Neural cell (in vitro differentiated cells): ENCODE measurements around the gene TULP1.
"Not testable (repeated sequence)": the region's sequence is repeated elsewhere in the genome, so short reads cannot be mapped to it uniquely, and the experiment has no call there.

Experiments
- POLR2AphosphoS5 ChIP-seq: IDR thresholded peaks from 2 replicates; pipeline ENCODE4 v1.6.1; 2012
- RAD21 ChIP-seq: fragments of 450-650 bp; conservative IDR thresholded peaks from 2 replicates; pipeline ENCODE4 v1.6.1; 2014; ENCODE audit warnings: antibody characterized with exemption, mild to moderate bottlenecking, moderate library complexity
- SMC3 ChIP-seq: fragments of 450-650 bp; conservative IDR thresholded peaks from 2 replicates; pipeline ENCODE4 v1.6.1; 2014; ENCODE audit warnings: antibody characterized with exemption, mild to moderate bottlenecking, moderate library complexity; ENCODE audit not compliant: poor library complexity
- TAF1 ChIP-seq: IDR thresholded peaks from 2 replicates; pipeline ENCODE4 v1.6.1; 2012; ENCODE audit warnings: low read depth
- TF ChIP-seq, protein P1 (sequence below): fragments of 450-650 bp; IDR thresholded peaks from 2 replicates; pipeline ENCODE4 v1.5.1; 2014; ENCODE audit warnings: antibody characterized with exemption, mild to moderate bottlenecking, moderate library complexity; ENCODE audit not compliant: poor library complexity, severe bottlenecking
- TF ChIP-seq, protein P2 (sequence below): IDR thresholded peaks from 2 replicates; pipeline ENCODE4 v1.6.1; 2012; ENCODE audit warnings: borderline replicate concordance

DNA sequence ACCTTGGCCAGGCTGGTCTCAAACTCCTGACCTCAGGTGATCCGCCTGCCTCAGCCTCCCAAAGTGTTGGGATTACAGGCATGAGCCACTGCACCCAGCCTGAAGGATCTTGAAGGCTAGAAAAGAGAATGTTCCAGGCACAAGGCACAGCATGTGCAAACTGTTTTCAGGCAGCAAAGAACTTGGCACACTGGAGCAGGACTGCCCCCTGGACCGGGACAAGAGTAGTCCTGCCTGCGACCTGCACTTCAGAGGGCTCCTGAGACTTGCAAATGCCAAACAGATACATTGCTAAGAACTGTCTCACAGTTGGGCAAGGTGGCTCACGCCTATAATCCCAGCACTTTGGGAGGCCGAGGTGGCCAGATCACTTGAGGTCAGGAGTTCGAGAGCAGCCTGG lies 3.2 kb upstream of the TULP1 start:
- not testable (repeated sequence) for TF ChIP-seq RAD21, TAF1, SMC3, POLR2AphosphoS5
- TF ChIP-seq, protein P1, sequence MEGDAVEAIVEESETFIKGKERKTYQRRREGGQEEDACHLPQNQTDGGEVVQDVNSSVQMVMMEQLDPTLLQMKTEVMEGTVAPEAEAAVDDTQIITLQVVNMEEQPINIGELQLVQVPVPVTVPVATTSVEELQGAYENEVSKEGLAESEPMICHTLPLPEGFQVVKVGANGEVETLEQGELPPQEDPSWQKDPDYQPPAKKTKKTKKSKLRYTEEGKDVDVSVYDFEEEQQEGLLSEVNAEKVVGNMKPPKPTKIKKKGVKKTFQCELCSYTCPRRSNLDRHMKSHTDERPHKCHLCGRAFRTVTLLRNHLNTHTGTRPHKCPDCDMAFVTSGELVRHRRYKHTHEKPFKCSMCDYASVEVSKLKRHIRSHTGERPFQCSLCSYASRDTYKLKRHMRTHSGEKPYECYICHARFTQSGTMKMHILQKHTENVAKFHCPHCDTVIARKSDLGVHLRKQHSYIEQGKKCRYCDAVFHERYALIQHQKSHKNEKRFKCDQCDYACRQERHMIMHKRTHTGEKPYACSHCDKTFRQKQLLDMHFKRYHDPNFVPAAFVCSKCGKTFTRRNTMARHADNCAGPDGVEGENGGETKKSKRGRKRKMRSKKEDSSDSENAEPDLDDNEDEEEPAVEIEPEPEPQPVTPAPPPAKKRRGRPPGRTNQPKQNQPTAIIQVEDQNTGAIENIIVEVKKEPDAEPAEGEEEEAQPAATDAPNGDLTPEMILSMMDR, result not testable (repeated sequence)
- TF ChIP-seq, protein P2, sequence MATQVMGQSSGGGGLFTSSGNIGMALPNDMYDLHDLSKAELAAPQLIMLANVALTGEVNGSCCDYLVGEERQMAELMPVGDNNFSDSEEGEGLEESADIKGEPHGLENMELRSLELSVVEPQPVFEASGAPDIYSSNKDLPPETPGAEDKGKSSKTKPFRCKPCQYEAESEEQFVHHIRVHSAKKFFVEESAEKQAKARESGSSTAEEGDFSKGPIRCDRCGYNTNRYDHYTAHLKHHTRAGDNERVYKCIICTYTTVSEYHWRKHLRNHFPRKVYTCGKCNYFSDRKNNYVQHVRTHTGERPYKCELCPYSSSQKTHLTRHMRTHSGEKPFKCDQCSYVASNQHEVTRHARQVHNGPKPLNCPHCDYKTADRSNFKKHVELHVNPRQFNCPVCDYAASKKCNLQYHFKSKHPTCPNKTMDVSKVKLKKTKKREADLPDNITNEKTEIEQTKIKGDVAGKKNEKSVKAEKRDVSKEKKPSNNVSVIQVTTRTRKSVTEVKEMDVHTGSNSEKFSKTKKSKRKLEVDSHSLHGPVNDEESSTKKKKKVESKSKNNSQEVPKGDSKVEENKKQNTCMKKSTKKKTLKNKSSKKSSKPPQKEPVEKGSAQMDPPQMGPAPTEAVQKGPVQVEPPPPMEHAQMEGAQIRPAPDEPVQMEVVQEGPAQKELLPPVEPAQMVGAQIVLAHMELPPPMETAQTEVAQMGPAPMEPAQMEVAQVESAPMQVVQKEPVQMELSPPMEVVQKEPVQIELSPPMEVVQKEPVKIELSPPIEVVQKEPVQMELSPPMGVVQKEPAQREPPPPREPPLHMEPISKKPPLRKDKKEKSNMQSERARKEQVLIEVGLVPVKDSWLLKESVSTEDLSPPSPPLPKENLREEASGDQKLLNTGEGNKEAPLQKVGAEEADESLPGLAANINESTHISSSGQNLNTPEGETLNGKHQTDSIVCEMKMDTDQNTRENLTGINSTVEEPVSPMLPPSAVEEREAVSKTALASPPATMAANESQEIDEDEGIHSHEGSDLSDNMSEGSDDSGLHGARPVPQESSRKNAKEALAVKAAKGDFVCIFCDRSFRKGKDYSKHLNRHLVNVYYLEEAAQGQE, result not testable (repeated sequence)
